ENCODE measurements around the gene SLX1B. TPM values are rescaled to one million over a fixed set of nuclear protein-coding genes. Genes with fewer than 3 reads are reported as not detected.

Gene SLX1B
- total RNA-seq, 1 experiment from 2014 or later: 71.1 TPM

Other genes with a start within 250 kb of the SLX1B start
- gene NPIPB11, start 47.8 kb upstream of the SLX1B start, total RNA-seq (2014; rRNA removed; shearing (Covaris generic); ENCODE audit: low replicate concordance): 1.2 TPM in 1 of 2 replicates, not detected in the other
- gene BOLA2, start 182 bp upstream of the SLX1B start, total RNA-seq (2014; rRNA removed; shearing (Covaris generic); ENCODE audit: low replicate concordance): 8.3 and 26.8 TPM in 2 replicates
- gene SULT1A4, start 5.4 kb downstream of the SLX1B start, total RNA-seq (2014; rRNA removed; shearing (Covaris generic); ENCODE audit: low replicate concordance): 6.1 TPM in 1 of 2 replicates, not detected in the other
- gene NPIPB12, start 51.9 kb downstream of the SLX1B start, total RNA-seq (2014; rRNA removed; shearing (Covaris generic); ENCODE audit: low replicate concordance): not detected in 2 replicates
- not detected in 2 replicates for gene SPN, start 208.7 kb downstream of the SLX1B start, total RNA-seq (2014; rRNA removed; shearing (Covaris generic); ENCODE audit: low replicate concordance)
- gene QPRT, start 224.6 kb downstream of the SLX1B start, total RNA-seq (2014; rRNA removed; shearing (Covaris generic); ENCODE audit: low replicate concordance): 0.36 and 0.64 TPM in 2 replicates